ENCODE results near the gene GBX1.

Gene GBX1

DNA sequence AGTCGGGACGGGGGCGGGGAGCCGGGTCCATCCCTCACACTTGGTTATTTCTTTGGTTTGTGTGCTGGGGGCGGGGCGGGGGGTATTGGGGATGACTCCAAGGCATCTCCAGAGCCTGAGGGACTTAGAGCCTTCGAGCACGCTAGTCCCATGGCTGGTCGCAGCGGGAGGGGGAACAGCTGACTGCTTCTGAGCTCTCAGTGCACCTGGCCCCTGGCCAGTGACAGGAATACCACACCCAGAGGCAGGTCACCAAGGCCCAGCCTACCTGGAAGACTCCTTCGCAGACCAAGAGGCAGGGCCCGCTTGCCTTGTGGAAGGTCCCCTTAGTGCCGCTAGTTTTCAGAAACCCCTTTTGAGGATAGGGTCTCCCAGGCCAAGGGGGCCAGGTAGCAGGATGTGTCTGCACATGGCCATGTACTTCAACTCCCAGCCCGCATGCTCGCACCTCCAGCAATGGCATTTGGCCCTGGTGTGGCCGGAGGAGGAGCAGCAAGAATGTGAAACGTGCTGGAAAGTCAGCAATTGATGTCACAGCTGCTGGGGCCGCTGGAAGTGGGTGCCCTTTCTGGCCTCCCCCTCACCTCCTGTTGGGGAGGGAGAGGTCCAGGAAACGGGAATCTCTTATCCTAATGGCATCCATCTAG, 40.9 kb downstream of the GBX1 start:
- Histone ChIP-seq H3K4me3 (ENCODE audit: low read depth, low read length) (no peak overlapping the region), H3K36me3 (peaks cover 77% of the 10 kb centered on the region)
- TF ChIP-seq, protein P1, sequence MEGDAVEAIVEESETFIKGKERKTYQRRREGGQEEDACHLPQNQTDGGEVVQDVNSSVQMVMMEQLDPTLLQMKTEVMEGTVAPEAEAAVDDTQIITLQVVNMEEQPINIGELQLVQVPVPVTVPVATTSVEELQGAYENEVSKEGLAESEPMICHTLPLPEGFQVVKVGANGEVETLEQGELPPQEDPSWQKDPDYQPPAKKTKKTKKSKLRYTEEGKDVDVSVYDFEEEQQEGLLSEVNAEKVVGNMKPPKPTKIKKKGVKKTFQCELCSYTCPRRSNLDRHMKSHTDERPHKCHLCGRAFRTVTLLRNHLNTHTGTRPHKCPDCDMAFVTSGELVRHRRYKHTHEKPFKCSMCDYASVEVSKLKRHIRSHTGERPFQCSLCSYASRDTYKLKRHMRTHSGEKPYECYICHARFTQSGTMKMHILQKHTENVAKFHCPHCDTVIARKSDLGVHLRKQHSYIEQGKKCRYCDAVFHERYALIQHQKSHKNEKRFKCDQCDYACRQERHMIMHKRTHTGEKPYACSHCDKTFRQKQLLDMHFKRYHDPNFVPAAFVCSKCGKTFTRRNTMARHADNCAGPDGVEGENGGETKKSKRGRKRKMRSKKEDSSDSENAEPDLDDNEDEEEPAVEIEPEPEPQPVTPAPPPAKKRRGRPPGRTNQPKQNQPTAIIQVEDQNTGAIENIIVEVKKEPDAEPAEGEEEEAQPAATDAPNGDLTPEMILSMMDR (IDR thresholded peaks at IDR 0.05; ENCODE audit: low read depth, low read length) = no peak

DNA sequence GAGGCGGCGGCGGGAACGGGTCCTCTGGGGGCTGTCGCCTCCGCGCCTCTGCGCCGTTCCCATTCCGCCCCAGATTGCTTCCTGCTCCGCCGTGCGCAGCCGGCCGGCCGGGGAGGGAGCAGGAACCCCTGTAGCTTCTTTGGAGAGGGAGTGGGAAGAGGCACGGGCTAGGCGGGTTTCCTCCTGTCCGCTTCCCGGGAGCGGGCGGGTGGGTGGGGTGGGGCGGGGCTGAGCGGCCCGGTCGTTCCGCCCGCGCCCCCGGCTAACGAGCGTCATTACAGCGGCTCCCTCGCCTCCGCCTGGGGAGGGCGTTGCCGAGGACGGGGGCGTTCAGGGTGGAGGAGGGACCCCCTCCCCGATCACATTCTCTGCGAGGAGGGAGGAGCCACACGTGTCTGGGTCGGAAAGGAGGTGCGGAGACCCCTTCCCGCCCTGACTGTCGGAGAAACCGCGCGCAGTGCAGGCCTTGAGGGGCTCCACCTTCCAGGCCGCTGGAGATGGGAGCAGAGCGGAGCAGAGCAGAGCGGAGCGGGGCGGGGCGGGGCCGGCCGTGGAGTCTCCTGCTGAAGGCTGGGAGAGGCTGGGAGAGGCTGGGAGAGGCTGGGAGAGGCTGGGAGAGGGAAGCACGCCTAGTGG, 41.5 kb downstream of the GBX1 start:
- Histone ChIP-seq H3K27me3 (no peaks in the 10 kb centered on the region), H3K4me3 (ENCODE audit: low read depth, low read length) (no peak overlapping the region), H3K4me1 (no peaks in the 10 kb centered on the region), H3K36me3 (peaks cover 77% of the 10 kb centered on the region), H3K9me3 (no peaks in the 10 kb centered on the region)
- TF ChIP-seq, protein P1 (IDR thresholded peaks at IDR 0.05; ENCODE audit: low read depth, low read length) = no peak
- DNase-seq = no peak

More for the DNA sequence above, 40.9 kb downstream of the GBX1 start:
- Histone ChIP-seq H3K9me3 (no peaks in the 10 kb centered on the region), H3K27me3 (no peaks in the 10 kb centered on the region), H3K4me1 (peaks cover 2% of the 10 kb centered on the region)
- no peak for DNase-seq

DNA sequence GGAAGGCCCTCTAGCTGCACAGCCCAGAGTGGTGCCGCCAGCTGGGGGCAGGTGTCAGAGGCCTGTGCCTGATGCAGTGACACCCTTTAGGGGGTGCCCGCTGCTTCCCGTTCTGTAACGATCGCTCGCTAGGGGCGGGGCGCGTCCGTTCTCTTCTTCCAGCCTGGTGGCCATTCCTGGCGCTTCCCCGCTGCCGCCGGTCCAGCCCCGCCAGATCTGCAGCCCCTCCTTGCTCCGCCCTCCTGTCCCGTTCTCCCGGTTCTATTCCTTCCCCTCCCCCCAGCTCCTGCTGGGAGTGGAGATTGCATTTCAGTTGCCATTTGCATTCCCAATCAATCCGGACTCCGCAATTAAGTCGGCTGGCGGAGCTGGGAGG, 42.0 kb downstream of the GBX1 start:
- peaks cover 77% of the 10 kb centered on the region for H3K36me3 ChIP-seq
- H3K9me3 ChIP-seq = no peaks in the 10 kb centered on the region
- no peak overlapping the region for H3K4me3 ChIP-seq (ENCODE audit: low read depth, low read length)
- H3K27me3 ChIP-seq = no peaks in the 10 kb centered on the region
- TF ChIP-seq, protein P1 (IDR thresholded peaks at IDR 0.05; ENCODE audit: low read depth, low read length) = no peak
- DNase-seq = no peak
- H3K4me1 ChIP-seq = no peaks in the 10 kb centered on the region

DNA sequence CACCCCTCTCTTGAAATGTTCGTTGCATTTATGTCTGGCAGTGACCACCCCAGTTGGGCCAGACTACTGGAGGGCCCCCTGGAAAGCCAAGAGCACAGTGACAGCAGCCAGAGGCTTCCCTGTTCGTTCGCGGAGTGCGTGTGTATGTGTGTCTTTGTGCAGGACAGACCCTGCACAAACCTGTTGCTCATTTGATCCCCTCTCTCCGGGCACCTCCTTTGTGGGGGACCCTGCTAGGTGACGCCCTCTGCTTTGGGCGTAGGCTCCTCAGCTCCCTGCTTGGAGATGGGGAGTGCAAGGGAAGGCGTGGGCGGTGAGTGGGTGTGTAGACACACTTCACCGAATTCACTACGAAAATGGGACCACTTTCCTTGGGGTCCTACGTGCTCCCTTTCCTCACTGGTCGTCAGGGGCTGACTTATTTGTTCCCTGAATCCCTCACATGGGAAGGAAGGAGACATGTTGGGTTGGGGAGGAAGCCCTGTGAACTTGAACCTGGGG, 42.5 kb downstream of the GBX1 start:
- H3K4me3 ChIP-seq (ENCODE audit: low read depth, low read length) = no peak overlapping the region

DNA sequence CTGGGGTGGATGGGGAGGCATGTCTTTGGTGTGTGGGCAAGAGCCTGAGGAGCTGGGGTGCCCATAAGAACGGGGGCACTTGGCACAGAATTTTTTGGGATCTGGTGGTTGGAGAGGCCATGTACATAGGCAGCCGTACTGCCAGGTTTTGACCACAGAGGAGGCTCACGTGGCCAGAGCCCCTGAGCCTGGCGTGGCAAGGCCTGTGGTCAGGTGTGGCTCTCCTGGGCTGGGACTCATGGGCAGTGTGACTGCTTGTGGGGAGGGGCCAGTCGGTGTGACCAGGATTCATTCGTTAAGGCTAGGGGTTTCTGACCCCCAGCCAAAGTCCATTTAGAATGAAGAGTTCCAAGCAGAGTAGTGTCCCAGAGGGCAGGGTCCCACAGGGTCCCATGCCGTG, 43.0 kb downstream of the GBX1 start:
- Histone ChIP-seq H3K36me3 (peaks cover 77% of the 10 kb centered on the region), H3K27me3 (no peaks in the 10 kb centered on the region), H3K4me3 (ENCODE audit: low read depth, low read length) (no peak overlapping the region), H3K9me3 (no peaks in the 10 kb centered on the region), H3K4me1 (no peaks in the 10 kb centered on the region)
- TF ChIP-seq, protein P1 (IDR thresholded peaks at IDR 0.05; ENCODE audit: low read depth, low read length) = no peak
- no peak for DNase-seq

More for the DNA sequence above, 42.5 kb downstream of the GBX1 start:
- TF ChIP-seq, protein P1 (IDR thresholded peaks at IDR 0.05; ENCODE audit: low read depth, low read length) = no peak
- peaks cover 77% of the 10 kb centered on the region for H3K36me3 ChIP-seq
- H3K27me3 ChIP-seq = no peaks in the 10 kb centered on the region
- no peaks in the 10 kb centered on the region for H3K4me1 ChIP-seq
- DNase-seq = no peak
- H3K9me3 ChIP-seq = no peaks in the 10 kb centered on the region

All from BE2C (cell line).